K562 (cell line): ENCODE data around the gene LRRK1.

Experiments
- ADNP ChIP-seq: fragments of 200-800 bp; sonication (Bioruptor generic); IDR thresholded peaks from 2 replicates; pipeline ENCODE4 v1.6.1; 2016; ENCODE audit warnings: missing genetic modification characterization, missing compliant biosample characterization
- EZH2 ChIP-seq: IDR thresholded peaks from 2 replicates; pipeline ENCODE4 v1.6.1; 2012; ENCODE audit warnings: low read depth, mild to moderate bottlenecking, inconsistent platforms, low read length, borderline replicate concordance
- MECOM ChIP-seq: fragments of 250-450 bp; sonication (Bioruptor Pico); IDR thresholded peaks from 2 replicates; pipeline ENCODE4 v1.8.0; 2022; ENCODE audit warnings: inconsistent platforms

DNA sequence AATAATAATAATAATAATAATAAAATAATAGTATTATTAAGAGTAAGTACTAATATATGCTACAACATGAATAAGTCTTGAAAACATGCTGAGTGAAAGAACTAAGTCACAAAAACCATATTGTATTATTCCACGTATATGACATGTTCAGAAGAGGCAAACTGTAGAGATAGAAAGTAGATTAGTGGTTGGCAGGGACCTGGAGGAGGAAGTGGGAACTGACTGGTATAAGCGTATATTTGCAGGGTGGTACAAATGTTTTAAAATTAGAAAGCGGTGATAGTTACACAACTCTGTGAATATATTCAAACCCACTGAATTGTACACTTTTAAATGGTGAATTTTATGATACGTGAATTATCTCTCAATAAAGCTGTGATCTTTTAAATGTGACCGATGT is 32.8 kb downstream of the LRRK1 start:
- TF ChIP-seq MECOM (CRISPR knock-in tag) (no peak), EZH2 (no peak), ADNP (tag) (no peak)
